ENCODE measurements around the gene IER2. TPM values are rescaled to one million over a fixed set of nuclear protein-coding genes. Genes with fewer than 3 reads are reported as not detected.

The IER2 gene
- total RNA-seq, 1 experiment from 2014 or later = 72.0 TPM

DNA sequence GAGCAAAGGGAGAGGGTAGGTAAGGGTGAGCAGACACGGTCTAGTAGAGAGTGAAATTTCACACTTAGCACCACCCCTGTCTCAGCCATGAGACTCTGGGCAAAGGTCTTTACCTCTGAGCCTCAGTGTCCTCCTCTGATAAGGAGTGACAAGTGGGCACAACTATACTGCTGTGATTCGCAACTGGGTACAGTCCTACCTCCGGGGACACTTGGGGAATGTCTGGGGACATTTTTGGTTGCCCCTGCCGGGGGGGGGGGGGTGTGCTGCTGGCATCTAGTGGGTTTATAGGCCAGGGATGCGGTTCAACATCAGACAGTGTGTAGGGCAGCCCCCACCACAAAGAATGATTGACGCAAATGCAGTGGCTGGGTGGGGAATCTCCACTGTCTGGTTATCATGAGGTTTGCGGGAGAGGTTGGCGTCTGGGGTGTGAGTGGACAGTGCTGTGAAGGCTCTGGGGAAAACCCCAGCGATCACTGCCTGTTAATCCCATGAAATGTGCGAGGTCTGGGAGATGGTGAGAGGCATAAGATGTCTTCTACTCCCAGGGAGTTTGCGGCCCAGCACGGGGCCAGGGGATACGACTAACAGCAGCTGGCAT lies 27.8 kb upstream of the IER2 start:
- peaks cover 3% of the 10 kb centered on the region for H3K36me3 ChIP-seq (ENCODE audit: control insufficient read depth, insufficient read depth, low read length)
- Mint-ChIP-seq H3K27ac (ENCODE audit: unreplicated experiment) (peak overlapping the region; percentile 46), H3K4me1 (ENCODE audit: low read depth, unreplicated experiment) (no peaks in the 10 kb centered on the region), H3K9me3 (ENCODE audit: unreplicated experiment) (no peaks in the 10 kb centered on the region), H3K4me3 (ENCODE audit: unreplicated experiment) (no peak overlapping the region), H3K36me3 (ENCODE audit: insufficient read depth, unreplicated experiment) (peaks cover 36% of the 10 kb centered on the region), H3K27me3 (ENCODE audit: insufficient read depth, unreplicated experiment) (no peaks in the 10 kb centered on the region)
- TF ChIP-seq, protein P1, sequence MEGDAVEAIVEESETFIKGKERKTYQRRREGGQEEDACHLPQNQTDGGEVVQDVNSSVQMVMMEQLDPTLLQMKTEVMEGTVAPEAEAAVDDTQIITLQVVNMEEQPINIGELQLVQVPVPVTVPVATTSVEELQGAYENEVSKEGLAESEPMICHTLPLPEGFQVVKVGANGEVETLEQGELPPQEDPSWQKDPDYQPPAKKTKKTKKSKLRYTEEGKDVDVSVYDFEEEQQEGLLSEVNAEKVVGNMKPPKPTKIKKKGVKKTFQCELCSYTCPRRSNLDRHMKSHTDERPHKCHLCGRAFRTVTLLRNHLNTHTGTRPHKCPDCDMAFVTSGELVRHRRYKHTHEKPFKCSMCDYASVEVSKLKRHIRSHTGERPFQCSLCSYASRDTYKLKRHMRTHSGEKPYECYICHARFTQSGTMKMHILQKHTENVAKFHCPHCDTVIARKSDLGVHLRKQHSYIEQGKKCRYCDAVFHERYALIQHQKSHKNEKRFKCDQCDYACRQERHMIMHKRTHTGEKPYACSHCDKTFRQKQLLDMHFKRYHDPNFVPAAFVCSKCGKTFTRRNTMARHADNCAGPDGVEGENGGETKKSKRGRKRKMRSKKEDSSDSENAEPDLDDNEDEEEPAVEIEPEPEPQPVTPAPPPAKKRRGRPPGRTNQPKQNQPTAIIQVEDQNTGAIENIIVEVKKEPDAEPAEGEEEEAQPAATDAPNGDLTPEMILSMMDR (IDR thresholded peaks at IDR 0.05; ENCODE audit: insufficient read depth in 1 of 2, low read depth in 1 of 2, low read length in 1 of 2, severe bottlenecking in 1 of 2, unreplicated experiment in 1 of 2) = no peak
- POLR2A ChIA-PET = no interaction called here
- no TSS peak for BruUV-seq (replicated peaks)
- H3K4me1 ChIP-seq = no peaks in the 10 kb centered on the region
- no peak for DNase-seq
- H3K27me3 ChIP-seq (replicated peaks; ENCODE audit: control insufficient read depth, insufficient read depth, low read length) = no peaks in the 10 kb centered on the region
- H3K4me3 ChIP-seq (ENCODE audit: low read depth, low read length) = no peak overlapping the region
- H3K9me3 ChIP-seq = no peaks in the 10 kb centered on the region
- intact Hi-C loops (cut with micrococcal nuclease; ENCODE audit: unreplicated experiment) = no loop called here
- CTCF ChIA-PET = no interaction called here

DNA sequence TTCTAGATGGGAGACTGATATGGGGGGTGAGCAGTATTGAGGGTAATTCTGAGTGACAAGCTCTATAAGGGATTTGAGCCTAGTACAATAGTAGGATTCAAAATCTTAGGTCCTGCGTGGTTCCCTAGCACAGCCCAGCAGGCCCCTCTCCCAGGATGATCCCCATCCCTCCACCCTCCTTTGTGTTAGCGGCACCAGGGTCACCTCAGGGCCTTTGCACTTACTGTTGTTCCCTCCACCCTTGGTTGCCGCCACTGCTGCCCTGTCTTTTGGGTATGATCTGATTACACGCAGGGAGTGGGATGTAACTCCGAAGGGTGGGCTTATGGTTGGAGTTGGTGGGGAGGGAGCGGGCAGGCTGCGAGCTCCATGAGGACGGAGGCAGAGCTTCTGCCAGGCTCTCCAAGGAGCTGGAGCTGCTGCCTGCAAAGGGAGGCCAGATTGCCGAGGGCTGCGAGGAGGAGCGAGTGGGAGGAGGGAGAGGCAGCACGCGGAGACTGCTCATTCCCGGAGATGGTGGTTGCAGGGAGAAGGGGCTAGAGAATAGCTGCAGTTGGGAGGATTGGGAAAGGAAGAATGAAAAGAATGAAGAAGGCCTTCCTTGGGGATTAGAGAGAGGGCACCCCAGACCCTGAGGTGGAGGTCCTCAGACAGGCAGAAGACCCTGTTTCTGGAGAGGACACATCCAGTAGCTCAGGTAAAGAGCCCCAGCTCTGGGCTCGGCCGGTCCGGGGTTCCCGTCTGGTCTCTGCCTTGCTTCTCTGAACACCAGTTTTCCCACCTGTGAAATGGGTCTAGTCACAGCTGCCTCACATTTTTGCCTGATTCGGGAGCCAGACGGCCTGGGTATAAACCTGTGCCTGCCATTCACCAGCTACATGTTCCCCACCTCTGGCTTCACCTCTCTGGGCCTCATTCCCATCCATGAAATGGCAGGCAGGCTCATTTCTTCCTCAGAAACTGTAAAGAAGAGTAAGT lies 26.9 kb upstream of the IER2 start:
- no peak overlapping the region for H3K4me3 Mint-ChIP-seq (ENCODE audit: unreplicated experiment)
- H3K27me3 Mint-ChIP-seq (ENCODE audit: insufficient read depth, unreplicated experiment) = no peaks in the 10 kb centered on the region
- no peak overlapping the region for H3K4me3 ChIP-seq (ENCODE audit: low read depth, low read length)
- intact Hi-C loops (cut with micrococcal nuclease; ENCODE audit: unreplicated experiment) = no loop called here
- no peaks in the 10 kb centered on the region for H3K4me1 Mint-ChIP-seq (ENCODE audit: low read depth, unreplicated experiment)
- no peaks in the 10 kb centered on the region for H3K4me1 ChIP-seq
- BruUV-seq (replicated peaks) = no TSS peak
- peaks cover 3% of the 10 kb centered on the region for H3K36me3 ChIP-seq (ENCODE audit: control insufficient read depth, insufficient read depth, low read length)
- no peaks in the 10 kb centered on the region for H3K27me3 ChIP-seq (replicated peaks; ENCODE audit: control insufficient read depth, insufficient read depth, low read length)
- peaks cover 45% of the 10 kb centered on the region for H3K36me3 Mint-ChIP-seq (ENCODE audit: insufficient read depth, unreplicated experiment)
- H3K27ac Mint-ChIP-seq (ENCODE audit: unreplicated experiment) = no peak overlapping the region
- H3K9me3 ChIP-seq = no peaks in the 10 kb centered on the region
- DNase-seq = no peak
- CTCF ChIA-PET = interaction anchor here (0.6 kb wide), 1 partner anchor 111 kb away, joined by 6 read pairs; no protein-coding TSS in a partner anchor
- POLR2A ChIA-PET = interaction anchor here (0.5 to 0.7 kb wide), 2 partner anchors 32 to 1981 kb away, joined by 3 read pairs; no protein-coding TSS in a partner anchor
- H3K9me3 Mint-ChIP-seq (ENCODE audit: unreplicated experiment) = no peaks in the 10 kb centered on the region
- TF ChIP-seq, protein P1 (IDR thresholded peaks at IDR 0.05; ENCODE audit: insufficient read depth in 1 of 2, low read depth in 1 of 2, low read length in 1 of 2, severe bottlenecking in 1 of 2, unreplicated experiment in 1 of 2) = no peak

DNA sequence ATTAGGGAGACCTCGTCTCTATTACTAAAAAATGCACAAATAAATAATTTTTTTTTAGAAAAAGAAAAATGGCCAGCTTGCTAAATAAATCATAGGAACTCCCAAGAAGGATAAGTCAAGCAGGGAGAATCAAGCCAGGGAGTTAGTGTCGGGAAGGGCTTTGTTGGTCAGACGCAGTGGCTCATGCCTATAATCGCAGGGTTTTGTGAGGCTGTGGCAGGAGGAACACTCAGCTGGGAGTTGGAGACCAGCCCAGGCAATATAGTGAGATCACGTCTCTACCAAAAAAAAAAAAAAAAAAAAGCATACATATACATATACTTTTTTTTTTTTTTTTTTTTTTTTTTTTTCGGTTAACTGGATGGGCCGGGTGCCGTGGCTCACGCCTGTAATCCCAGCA lies 23.2 kb upstream of the IER2 start:
- TF ChIP-seq, protein P1 (IDR thresholded peaks at IDR 0.05; ENCODE audit: insufficient read depth in 1 of 2, low read depth in 1 of 2, low read length in 1 of 2, severe bottlenecking in 1 of 2, unreplicated experiment in 1 of 2) = no peak
- Mint-ChIP-seq H3K9me3 (ENCODE audit: unreplicated experiment) (no peaks in the 10 kb centered on the region), H3K4me1 (ENCODE audit: low read depth, unreplicated experiment) (no peaks in the 10 kb centered on the region), H3K36me3 (ENCODE audit: insufficient read depth, unreplicated experiment) (peaks cover 42% of the 10 kb centered on the region), H3K27ac (ENCODE audit: unreplicated experiment) (no peak overlapping the region), H3K27me3 (ENCODE audit: insufficient read depth, unreplicated experiment) (no peaks in the 10 kb centered on the region), H3K4me3 (ENCODE audit: unreplicated experiment) (no peak overlapping the region)
- Histone ChIP-seq H3K4me3 (ENCODE audit: low read depth, low read length) (no peak overlapping the region), H3K4me1 (no peaks in the 10 kb centered on the region), H3K9me3 (no peaks in the 10 kb centered on the region), H3K27me3 (replicated peaks; ENCODE audit: control insufficient read depth, insufficient read depth, low read length) (no peaks in the 10 kb centered on the region), H3K36me3 (ENCODE audit: control insufficient read depth, insufficient read depth, low read length) (0 out of 2 replicates have a peak, but pooled peaks cover 2% of the 10 kb centered on the region)
- intact Hi-C loops (cut with micrococcal nuclease; ENCODE audit: unreplicated experiment) = no loop called here
- BruUV-seq (replicated peaks) = no TSS peak
- CTCF ChIA-PET = no interaction called here
- POLR2A ChIA-PET = interaction anchor here (0.6 kb wide), 1 partner anchor 106 kb away, joined by 4 read pairs; no protein-coding TSS in a partner anchor
- no peak for DNase-seq

Measured in Caco-2 (cell line).